Measurements from ENCODE around the gene MIEF2. TPM values are rescaled to one million over a fixed set of nuclear protein-coding genes. Genes with fewer than 3 reads are reported as not detected.

The MIEF2 gene
- total RNA-seq, 1 donor from 2014 or later: 17.9 TPM

DNA sequence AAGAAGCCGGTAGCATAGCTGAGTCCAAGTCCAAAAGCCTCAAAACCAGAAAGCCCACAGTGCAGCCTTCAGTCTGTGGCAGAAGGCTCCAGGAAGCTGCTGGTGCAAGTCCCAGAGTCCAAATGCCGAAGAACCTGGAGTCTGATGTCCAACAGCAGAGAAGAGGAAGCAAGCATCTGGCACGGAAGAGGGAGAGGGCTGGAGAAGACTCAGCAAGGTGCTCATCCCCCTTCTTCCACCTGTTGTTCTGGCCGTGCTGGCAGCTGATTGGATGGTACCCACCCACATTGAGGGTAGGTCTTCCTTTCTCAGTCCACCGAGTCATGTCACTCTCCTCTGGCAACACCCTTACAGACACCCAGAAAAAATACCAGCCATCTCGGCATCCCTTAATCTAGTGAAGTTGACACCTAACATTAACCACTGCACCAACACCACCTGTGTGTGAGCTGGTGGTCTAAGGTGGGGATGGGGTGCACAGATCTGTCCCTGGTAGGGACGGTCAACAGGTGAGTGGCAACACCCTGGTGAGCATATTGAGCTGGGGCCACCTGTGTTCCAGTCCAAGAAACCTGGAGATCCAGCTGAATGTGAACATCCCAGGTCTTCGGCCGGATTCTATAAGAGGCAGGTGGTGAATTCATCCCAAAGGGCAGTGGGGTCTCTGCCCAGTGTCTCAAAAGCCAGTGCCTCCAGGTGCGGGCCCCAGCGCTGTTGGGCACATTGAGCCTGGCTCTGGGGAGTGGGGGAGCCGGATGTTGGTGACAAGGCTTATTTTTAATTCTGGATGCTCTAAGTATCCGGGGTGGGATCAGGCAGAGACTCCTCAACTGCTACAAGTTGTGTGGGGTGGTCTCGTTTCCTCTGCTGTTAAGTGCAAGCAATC, 9.8 kb downstream of the MIEF2 start:
- H3K9me3 Mint-ChIP-seq: no peaks in the 10 kb centered on the region
- H3K4me1 Mint-ChIP-seq (ENCODE audit: unreplicated experiment): peaks cover 10% of the 10 kb centered on the region
- H3K27me3 Mint-ChIP-seq: no peaks in the 10 kb centered on the region
- H3K4me3 Mint-ChIP-seq: no peak overlapping the region
- H3K27ac Mint-ChIP-seq: no peak overlapping the region
- no peak for DNase-seq (ENCODE audit: extremely low spot score, unreplicated experiment)
- TF ChIP-seq, protein P1, sequence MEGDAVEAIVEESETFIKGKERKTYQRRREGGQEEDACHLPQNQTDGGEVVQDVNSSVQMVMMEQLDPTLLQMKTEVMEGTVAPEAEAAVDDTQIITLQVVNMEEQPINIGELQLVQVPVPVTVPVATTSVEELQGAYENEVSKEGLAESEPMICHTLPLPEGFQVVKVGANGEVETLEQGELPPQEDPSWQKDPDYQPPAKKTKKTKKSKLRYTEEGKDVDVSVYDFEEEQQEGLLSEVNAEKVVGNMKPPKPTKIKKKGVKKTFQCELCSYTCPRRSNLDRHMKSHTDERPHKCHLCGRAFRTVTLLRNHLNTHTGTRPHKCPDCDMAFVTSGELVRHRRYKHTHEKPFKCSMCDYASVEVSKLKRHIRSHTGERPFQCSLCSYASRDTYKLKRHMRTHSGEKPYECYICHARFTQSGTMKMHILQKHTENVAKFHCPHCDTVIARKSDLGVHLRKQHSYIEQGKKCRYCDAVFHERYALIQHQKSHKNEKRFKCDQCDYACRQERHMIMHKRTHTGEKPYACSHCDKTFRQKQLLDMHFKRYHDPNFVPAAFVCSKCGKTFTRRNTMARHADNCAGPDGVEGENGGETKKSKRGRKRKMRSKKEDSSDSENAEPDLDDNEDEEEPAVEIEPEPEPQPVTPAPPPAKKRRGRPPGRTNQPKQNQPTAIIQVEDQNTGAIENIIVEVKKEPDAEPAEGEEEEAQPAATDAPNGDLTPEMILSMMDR (conservative IDR thresholded peaks at IDR 0.05): no peak
- H3K36me3 Mint-ChIP-seq: peaks cover 3% of the 10 kb centered on the region

- TF ChIP-seq, protein P1 (conservative IDR thresholded peaks at IDR 0.05): no peak
- Mint-ChIP-seq H3K27ac (no peak overlapping the region), H3K4me1 (ENCODE audit: unreplicated experiment) (no peaks in the 10 kb centered on the region), H3K27me3 (no peaks in the 10 kb centered on the region), H3K9me3 (no peaks in the 10 kb centered on the region), H3K36me3 (peaks cover 6% of the 10 kb centered on the region), H3K4me3 (no peak overlapping the region)
- no peak for DNase-seq (ENCODE audit: extremely low spot score, unreplicated experiment)
Measured at GRCh38 chr17:18277076-18277475, 16.6 kb downstream of the MIEF2 start.

DNA sequence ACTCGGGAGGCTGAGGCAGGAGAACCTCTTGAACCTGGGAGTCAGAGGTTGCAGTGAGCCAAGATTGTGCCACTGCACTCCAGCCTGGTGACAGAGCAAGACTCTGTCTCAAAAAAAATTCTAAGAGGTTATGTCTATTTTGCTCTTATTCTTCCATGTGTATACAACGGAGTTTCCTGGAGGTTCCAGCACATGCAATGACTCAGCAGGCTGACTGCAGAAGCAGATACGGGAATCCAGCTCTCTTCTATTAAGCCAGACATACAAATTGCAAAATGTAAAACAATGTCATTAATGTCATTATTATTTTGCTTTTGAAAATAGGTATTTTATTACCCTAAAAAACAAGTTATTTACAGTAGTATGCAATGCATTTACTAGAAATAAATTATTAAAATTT, 18.4 kb downstream of the MIEF2 start:
- Mint-ChIP-seq H3K4me3 (no peak overlapping the region), H3K4me1 (ENCODE audit: unreplicated experiment) (no peaks in the 10 kb centered on the region), H3K9me3 (no peaks in the 10 kb centered on the region), H3K27me3 (no peaks in the 10 kb centered on the region), H3K36me3 (peaks cover 5% of the 10 kb centered on the region), H3K27ac (no peak overlapping the region)
- TF ChIP-seq, protein P1 (conservative IDR thresholded peaks at IDR 0.05): no peak
- DNase-seq (ENCODE audit: extremely low spot score, unreplicated experiment): no peak

DNA sequence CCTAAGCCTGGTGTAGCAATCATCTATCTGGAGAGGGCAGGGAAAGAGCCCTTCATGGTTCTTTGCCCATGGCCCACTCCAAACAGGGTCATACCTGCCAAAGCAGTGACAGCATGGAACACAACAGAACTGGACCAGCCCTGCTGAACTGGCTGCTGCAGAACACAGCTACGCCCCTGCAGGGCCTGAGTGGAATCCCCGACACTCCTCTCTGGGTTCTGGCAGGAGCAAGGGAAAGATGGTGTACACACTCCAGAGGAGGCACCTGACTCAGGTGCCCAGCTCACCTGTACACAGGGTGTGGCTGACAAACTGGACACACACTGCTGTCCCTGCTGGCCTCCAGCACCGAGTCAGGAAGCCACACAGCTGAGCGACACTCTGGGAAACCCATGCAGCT, 19.8 kb downstream of the MIEF2 start:
- no peak for DNase-seq (ENCODE audit: extremely low spot score, unreplicated experiment)
- TF ChIP-seq, protein P1 (conservative IDR thresholded peaks at IDR 0.05): no peak
- H3K27ac Mint-ChIP-seq: no peak overlapping the region
- H3K27me3 Mint-ChIP-seq: no peaks in the 10 kb centered on the region
- no peaks in the 10 kb centered on the region for H3K4me1 Mint-ChIP-seq (ENCODE audit: unreplicated experiment)
- H3K4me3 Mint-ChIP-seq: no peak overlapping the region
- H3K36me3 Mint-ChIP-seq: peaks cover 12% of the 10 kb centered on the region
- no peaks in the 10 kb centered on the region for H3K9me3 Mint-ChIP-seq

- no peaks in the 10 kb centered on the region for H3K27me3 Mint-ChIP-seq
- H3K4me1 Mint-ChIP-seq (ENCODE audit: unreplicated experiment): no peaks in the 10 kb centered on the region
- TF ChIP-seq, protein P1 (conservative IDR thresholded peaks at IDR 0.05): no peak
- H3K36me3 Mint-ChIP-seq: peaks cover 12% of the 10 kb centered on the region
- H3K9me3 Mint-ChIP-seq: no peaks in the 10 kb centered on the region
- no peak overlapping the region for H3K4me3 Mint-ChIP-seq
- no peak for DNase-seq (ENCODE audit: extremely low spot score, unreplicated experiment)
- no peak overlapping the region for H3K27ac Mint-ChIP-seq
Measured at GRCh38 chr17:18280766-18281371, 20.4 kb downstream of the MIEF2 start.

All from type B pancreatic cell (in vitro differentiated cells).